ENCODE measurements around the gene KRT35.

KRT35 gene

GRCh38 chr17:41516147-41516829 lies 35.3 kb upstream of the KRT35 start:
- no peak for TF ChIP-seq CTCF (IDR thresholded peaks at IDR 0.05; ENCODE audit: insufficient read depth, low read length, missing control alignments)
- DNase-seq (ENCODE audit: low read depth, low spot score): no peak
- ChIA-PET POLR2A (interaction anchor here (0.6 kb wide), 1 partner anchor 172 kb away, joined by 3 read pairs; no protein-coding TSS in a partner anchor), CTCF (interaction anchor here (1.7 to 3.8 kb wide), 2 partner anchors 33 to 132 kb away, joined by 4 to 17 read pairs; no protein-coding TSS in a partner anchor)
- no peak overlapping the region for H3K4me3 ChIP-seq (ENCODE audit: low read depth, low read length)

- CTCF ChIA-PET: interaction anchor here (0.9 to 2.0 kb wide), 4 partner anchors 8 to 152 kb away, joined by 3 to 8 read pairs (median 6); no protein-coding TSS in a partner anchor
- no peak for TF ChIP-seq CTCF (IDR thresholded peaks at IDR 0.05; ENCODE audit: insufficient read depth, low read length, missing control alignments)
- POLR2A ChIA-PET: no interaction called here
- DNase-seq (ENCODE audit: low read depth, low spot score): no peak
- H3K4me3 ChIP-seq (ENCODE audit: low read depth, low read length): no peak overlapping the region
Measured at GRCh38 chr17:41513168-41513547, 32.2 kb upstream of the KRT35 start.

DNA sequence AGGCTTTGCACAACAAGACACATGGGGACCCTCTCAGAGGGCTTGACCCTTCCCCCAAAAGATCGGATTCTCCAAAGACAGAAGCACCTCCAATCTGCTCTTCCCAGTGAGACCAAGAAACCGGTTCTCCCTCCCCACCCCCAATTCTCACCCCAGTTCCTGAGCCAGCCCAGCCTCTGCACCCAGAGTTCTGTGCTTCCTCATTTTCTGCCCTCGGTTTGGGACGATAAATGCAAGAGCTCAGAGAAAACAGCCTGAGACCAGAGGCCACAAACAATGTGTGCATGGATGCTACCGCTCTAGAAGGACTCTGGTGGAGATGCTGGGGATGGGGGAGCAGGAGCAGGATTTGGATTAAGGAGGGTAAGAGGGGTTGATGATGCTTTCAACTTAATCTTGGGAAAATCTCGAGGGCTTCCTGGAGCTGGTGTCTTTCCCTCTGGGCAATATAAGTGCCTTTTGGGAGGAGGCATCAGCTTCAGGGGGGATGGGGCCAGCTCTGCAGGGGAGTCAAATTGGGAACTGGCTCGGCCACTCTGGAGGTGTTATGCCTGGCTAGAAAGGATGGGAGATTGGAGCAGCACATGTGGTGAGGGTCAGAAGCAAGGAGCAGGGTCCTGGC lies 31.7 kb upstream of the KRT35 start:
- no peak overlapping the region for H3K4me3 ChIP-seq (ENCODE audit: low read depth, low read length)
- POLR2A ChIA-PET: no interaction called here
- no peak for DNase-seq (ENCODE audit: low read depth, low spot score)
- no peak for TF ChIP-seq CTCF (IDR thresholded peaks at IDR 0.05; ENCODE audit: insufficient read depth, low read length, missing control alignments)
- CTCF ChIA-PET: interaction anchor here (0.9 to 2.0 kb wide), 7 partner anchors 9 to 153 kb away, joined by 3 to 7 read pairs (median 4); no protein-coding TSS in a partner anchor

DNA sequence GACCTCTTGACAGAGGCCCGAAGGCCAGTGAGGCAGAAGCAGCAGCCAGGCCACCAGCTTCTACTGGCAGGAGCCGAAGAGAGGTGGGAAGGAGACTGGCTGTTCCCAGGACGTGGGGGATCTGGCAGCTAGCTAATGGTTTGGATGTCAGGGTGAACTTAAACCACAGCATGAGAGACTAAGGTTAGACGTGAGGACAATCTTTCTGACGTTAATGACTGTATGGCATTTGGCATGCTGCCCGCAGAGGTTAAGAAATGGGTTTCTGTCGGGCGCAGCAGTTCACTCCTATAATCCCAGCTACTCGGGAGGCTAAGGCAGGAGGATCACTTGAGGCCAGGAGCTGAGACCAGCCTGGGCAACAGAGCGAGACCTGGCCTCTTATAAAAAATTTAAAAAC lies 30.8 kb upstream of the KRT35 start:
- CTCF ChIA-PET: interaction anchor here (1.0 to 2.0 kb wide), 5 partner anchors 9 to 137 kb away, joined by 3 to 7 read pairs (median 4); no protein-coding TSS in a partner anchor
- POLR2A ChIA-PET: no interaction called here
- no peak overlapping the region for H3K4me3 ChIP-seq (ENCODE audit: low read depth, low read length)
- DNase-seq (ENCODE audit: low read depth, low spot score): no peak
- TF ChIP-seq CTCF (IDR thresholded peaks at IDR 0.05; ENCODE audit: insufficient read depth, low read length, missing control alignments): no peak

- DNase-seq (ENCODE audit: low read depth, low spot score): no peak
- H3K4me3 ChIP-seq (ENCODE audit: low read depth, low read length): no peak overlapping the region
- POLR2A ChIA-PET: no interaction called here
- no peak for TF ChIP-seq CTCF (IDR thresholded peaks at IDR 0.05; ENCODE audit: insufficient read depth, low read length, missing control alignments)
- CTCF ChIA-PET: interaction anchor here (1.0 to 2.4 kb wide), 2 partner anchors 38 to 137 kb away, joined by 3 to 11 read pairs; no protein-coding TSS in a partner anchor
Measured at GRCh38 chr17:41511116-41511515, 30.2 kb upstream of the KRT35 start.
